Neutrophil (primary cell): ENCODE measurements around the gene WRAP53.

Source experiments
- H3K27ac ChIP-seq: fragments of 200-600 bp; sonication (generic); 2 replicates; pipeline ENCODE4 v1.5.1; 2016; ENCODE audit warnings: mild to moderate bottlenecking, moderate library complexity
- H3K27me3 ChIP-seq: fragments of 200-600 bp; sonication (generic); 2 replicates; pipeline ENCODE4 v1.6.0; 2016; ENCODE audit warnings: mild to moderate bottlenecking
- H3K36me3 ChIP-seq: fragments of 200-600 bp; sonication (generic); 2 replicates; pipeline ENCODE4 v1.5.1; 2017
- H3K4me1 ChIP-seq, 2 experiments: fragments of 200-600 bp in 1 of 2; sonication (generic) in 1 of 2; 1 replicate in 1 of 2; 2 replicates in 1 of 2; pipeline versions ENCODE4 v1.5.1 to v1.6.1; 2013 to 2016; ENCODE audit warnings: low read depth in 1 of 2, low read length in 1 of 2, mild to moderate bottlenecking in 1 of 2, moderate library complexity in 1 of 2; ENCODE audit not compliant: control insufficient read depth in 1 of 2, insufficient read depth in 1 of 2
- H3K4me3 ChIP-seq, 2 experiments: fragments of 200-600 bp in 1 of 2; sonication (generic) in 1 of 2; 1 replicate in 1 of 2; 2 replicates in 1 of 2; pipeline ENCODE4 v1.5.1; 2013 to 2016; ENCODE audit warnings: low read depth in 1 of 2, low read length in 1 of 2, mild to moderate bottlenecking in 1 of 2, moderate library complexity in 1 of 2
- H3K9me3 ChIP-seq: fragments of 200-600 bp; sonication (generic); 2 replicates; pipeline ENCODE4 v1.5.1; 2016
- TF ChIP-seq, protein P1 (sequence below): fragments of 200-600 bp; sonication (generic); IDR thresholded peaks from 2 replicates; pipeline ENCODE4 v1.5.1; 2016; ENCODE audit warnings: antibody characterized with exemption

The WRAP53 gene

DNA sequence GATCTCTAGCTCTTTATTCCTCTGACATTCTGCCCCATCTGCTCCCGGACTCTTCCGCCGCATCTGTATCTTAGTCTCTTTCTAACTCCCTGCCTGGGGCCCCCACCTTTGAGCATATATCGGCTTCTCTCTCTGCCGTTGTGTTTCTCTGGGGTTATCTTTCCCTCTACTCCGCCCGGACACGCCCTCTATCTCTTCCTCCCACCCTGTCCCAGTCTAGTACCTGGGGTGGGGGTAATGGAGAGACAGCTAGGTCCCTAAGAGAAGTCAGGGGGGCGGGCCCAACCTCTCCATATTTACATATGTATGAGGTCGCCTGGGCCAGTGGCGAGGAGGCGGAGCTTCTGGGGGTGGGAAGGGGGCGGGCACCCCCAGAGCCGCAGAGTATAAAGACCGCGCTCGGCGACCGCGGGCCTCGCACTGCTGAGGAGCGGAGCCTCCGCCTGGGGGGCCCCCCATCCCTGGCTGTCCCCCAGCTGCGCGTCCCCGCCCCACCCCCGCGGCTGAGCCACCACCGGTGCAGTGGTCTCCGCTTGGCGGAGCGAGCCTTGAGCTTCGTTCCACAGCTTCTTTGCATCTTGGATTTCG, 37.7 kb upstream of the WRAP53 start, which contains the start of gene ATP1B2:
ATP1B2 (plus strand) TSS at position 418 of the 588 bp plus-strand sequence. CDS start 593 bp downstream, outside the sequence.
- Histone ChIP-seq H3K36me3 (no peaks in the 10 kb centered on the region), H3K9me3 (no peaks in the 10 kb centered on the region), H3K27ac (no peak within 1 kb of the TSS), H3K4me3 (peak within 1 kb of the TSS; percentile 12 to 57), H3K27me3 (peaks cover 97% of the 10 kb centered on the region), H3K4me1 (peaks cover 13% of the 10 kb centered on the region in 2 experiments)
- TF ChIP-seq, protein P1, sequence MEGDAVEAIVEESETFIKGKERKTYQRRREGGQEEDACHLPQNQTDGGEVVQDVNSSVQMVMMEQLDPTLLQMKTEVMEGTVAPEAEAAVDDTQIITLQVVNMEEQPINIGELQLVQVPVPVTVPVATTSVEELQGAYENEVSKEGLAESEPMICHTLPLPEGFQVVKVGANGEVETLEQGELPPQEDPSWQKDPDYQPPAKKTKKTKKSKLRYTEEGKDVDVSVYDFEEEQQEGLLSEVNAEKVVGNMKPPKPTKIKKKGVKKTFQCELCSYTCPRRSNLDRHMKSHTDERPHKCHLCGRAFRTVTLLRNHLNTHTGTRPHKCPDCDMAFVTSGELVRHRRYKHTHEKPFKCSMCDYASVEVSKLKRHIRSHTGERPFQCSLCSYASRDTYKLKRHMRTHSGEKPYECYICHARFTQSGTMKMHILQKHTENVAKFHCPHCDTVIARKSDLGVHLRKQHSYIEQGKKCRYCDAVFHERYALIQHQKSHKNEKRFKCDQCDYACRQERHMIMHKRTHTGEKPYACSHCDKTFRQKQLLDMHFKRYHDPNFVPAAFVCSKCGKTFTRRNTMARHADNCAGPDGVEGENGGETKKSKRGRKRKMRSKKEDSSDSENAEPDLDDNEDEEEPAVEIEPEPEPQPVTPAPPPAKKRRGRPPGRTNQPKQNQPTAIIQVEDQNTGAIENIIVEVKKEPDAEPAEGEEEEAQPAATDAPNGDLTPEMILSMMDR, result no peak

DNA sequence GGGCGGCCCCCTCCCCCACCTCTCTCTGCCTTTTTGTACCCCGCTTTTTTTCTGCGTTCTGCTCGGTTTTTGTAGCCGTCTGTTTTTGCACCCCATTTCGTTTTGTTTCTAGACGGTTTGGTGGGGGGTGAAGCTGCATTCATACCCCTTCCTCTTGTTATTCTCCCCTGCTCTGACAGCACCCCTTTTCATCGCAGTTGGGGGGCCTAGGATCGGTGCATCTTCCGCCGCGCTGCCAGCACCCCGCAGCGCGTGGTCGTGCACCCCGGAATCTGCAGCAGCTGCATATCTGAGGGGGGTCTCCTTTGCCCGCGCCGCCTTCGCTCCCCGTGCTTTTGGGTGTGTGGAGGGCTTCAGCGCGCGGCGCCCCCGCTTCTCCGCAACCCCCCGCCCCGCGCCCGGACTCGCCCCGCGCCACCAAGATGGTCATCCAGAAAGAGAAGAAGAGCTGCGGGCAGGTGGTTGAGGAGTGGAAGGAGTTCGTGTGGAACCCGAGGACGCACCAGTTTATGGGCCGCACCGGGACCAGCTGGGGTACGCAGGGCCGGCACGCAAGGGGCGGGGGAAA, 37.1 kb upstream of the WRAP53 start:
- H3K4me3 ChIP-seq, result peak overlapping the region; percentile 12 to 57
- no peaks in the 10 kb centered on the region for H3K36me3 ChIP-seq
- no peaks in the 10 kb centered on the region for H3K9me3 ChIP-seq
- peaks cover 13% of the 10 kb centered on the region in 2 experiments for H3K4me1 ChIP-seq
- TF ChIP-seq, protein P1, result no peak
- H3K27me3 ChIP-seq, result peaks cover 95% of the 10 kb centered on the region
- H3K27ac ChIP-seq, result no peak overlapping the region

DNA sequence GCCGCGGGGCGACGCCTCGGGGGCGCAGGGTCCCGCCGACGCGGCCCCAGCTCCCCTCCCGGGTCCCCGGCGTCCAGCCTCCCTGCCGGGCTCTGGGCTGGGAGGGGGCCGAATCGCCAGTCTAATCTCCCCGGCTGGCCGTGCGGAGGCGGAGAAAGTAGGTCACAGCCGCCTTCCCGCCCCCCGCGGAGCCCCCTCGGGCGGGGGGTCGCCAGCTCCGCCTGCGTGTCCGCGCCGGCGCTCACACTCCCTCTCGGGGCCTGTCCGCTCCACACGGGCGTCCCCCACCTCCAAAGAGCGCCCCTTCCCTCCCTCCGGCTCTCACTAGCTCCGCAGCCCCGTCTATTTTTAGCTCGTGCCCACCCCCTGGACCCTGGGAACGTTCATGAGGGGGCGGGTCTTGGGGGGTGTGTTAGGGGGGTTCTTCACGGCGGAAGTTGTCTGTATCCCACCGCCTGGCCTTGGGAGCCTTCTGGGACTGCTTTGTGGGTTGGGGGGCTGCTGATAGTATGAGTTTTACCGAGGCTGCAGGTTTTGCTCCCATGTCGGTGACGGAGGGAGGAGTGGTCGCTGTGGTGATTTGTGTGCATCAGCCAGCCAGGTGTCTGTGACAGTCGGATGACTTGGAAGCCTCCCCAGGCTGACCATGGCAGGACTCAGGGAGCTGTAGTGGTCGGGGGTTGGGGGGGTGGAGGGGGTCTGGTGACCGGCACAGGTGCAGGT, 36.5 kb upstream of the WRAP53 start:
- Histone ChIP-seq H3K27me3 (peaks cover 88% of the 10 kb centered on the region), H3K4me1 (peaks cover 10 to 13% of the 10 kb centered on the region in 2 experiments), H3K36me3 (no peaks in the 10 kb centered on the region), H3K4me3 (no peak overlapping the region), H3K9me3 (no peaks in the 10 kb centered on the region), H3K27ac (no peak overlapping the region)
- TF ChIP-seq, protein P1, result no peak

DNA sequence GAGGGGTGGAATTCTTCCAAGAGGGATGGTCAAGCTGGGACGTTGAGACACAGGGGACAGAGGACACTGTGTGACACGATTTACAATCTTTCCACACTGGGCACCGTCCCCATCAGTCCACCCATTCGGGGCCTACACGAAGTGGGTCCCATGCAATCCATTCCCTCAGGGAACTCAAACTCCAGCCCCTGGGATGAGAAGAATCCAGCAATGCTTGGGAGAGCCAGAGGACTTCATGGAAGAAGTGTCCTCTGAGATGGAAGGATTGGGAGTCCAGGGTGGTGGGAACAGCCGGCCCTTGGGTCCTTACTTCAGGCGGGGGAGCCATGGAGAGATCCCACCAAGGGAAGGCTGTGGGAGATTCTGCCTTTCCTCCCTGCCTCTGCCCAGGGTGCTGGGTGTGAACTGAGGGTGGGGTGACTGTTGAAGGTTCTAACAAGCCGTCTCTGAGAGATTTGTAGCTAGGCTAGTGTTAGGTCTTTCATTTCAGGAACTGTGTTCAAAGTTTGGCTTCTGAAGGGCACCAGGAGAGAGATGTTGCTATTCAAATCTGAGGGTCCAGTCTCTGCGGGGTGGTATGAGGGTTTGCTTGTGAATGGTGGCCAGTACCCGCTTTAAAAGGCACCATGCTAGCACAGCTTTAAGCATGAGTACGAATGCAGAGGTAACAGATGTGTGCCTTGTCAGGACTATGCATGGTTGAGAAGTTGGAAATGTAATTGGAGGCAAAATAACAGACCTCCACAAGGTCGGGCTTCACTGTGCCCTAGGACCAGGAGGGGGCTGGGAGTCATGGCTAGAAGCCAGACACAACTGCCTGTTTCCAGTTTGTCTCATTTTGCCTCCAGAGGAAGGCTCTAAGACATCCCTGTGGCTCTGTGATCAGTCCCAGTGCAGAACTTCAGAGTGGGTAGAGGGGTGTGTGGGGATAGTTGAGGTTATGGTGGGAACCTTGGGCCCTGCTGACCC, 35.6 kb upstream of the WRAP53 start:
- H3K36me3 ChIP-seq, result no peaks in the 10 kb centered on the region
- H3K4me3 ChIP-seq, result no peak overlapping the region
- H3K4me1 ChIP-seq, result peaks cover 5 to 13% of the 10 kb centered on the region in 2 experiments
- no peaks in the 10 kb centered on the region for H3K9me3 ChIP-seq
- TF ChIP-seq, protein P1, result no peak
- no peak overlapping the region for H3K27ac ChIP-seq
- H3K27me3 ChIP-seq, result peaks cover 82% of the 10 kb centered on the region
